Measurements from ENCODE around the gene SLC6A6.

Gene SLC6A6

DNA sequence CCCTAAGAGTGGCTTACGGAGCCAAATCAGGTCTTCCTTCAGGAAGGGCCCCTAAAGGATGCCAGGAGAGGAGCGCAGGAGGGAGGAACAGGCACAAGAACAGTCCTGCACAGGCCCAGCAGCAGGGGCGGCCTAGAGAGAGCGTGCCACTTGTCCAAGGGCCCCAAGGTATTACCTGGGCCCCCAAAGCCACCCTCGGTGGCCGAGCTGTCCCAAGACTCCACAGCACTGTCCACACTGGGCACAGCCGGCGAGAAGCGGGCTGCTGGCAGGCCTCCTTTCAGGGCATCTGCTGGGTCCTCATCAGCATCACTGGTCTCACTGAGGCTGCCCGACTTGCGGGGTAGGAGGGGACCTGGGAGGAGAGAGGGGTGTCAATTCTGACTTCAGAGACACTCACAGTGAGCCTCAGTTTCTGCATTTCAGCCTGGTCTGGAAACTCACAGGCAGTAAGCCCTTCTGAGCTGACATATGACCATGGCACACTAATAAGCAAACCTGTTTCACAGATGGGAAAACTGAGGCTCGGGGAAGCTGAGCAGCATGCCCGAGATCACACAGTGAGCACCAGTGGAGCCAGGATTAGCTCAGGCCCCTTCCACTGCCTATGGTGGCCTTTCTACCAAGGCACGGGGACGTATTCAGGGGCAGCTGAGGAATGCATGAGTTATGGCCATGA is 104.4 kb downstream of the SLC6A6 start:
- Histone ChIP-seq H3K27ac (ENCODE audit: low read depth, low read length) (no peak overlapping the region), H3K9me2 (replicated peaks; ENCODE audit: insufficient read depth, low read length) (no peaks in the 10 kb centered on the region), H3F3A (ENCODE audit: insufficient read depth) (no peaks in the 10 kb centered on the region), H3K4me3 (ENCODE audit: insufficient read depth, low read length, poor library complexity, severe bottlenecking) (no peak overlapping the region), H2AFZ (ENCODE audit: low read depth, low read length, severe bottlenecking) (no peak overlapping the region), H3K36me3 (ENCODE audit: low read length) (no peaks in the 10 kb centered on the region), H4K20me1 (ENCODE audit: low read depth, low read length) (no peaks in the 10 kb centered on the region), H3K9ac (ENCODE audit: low read length) (no peak overlapping the region), H3K79me2 (ENCODE audit: insufficient read depth, low read length) (no peaks in the 10 kb centered on the region), H3K4me2 (ENCODE audit: low read depth, low read length, poor library complexity, severe bottlenecking) (no peak overlapping the region), H3K9me3 (ENCODE audit: insufficient read depth, low read length) (no peaks in the 10 kb centered on the region), H3K27me3 (ENCODE audit: low read length) (no peaks in the 10 kb centered on the region)
- TF ChIP-seq, protein P1, sequence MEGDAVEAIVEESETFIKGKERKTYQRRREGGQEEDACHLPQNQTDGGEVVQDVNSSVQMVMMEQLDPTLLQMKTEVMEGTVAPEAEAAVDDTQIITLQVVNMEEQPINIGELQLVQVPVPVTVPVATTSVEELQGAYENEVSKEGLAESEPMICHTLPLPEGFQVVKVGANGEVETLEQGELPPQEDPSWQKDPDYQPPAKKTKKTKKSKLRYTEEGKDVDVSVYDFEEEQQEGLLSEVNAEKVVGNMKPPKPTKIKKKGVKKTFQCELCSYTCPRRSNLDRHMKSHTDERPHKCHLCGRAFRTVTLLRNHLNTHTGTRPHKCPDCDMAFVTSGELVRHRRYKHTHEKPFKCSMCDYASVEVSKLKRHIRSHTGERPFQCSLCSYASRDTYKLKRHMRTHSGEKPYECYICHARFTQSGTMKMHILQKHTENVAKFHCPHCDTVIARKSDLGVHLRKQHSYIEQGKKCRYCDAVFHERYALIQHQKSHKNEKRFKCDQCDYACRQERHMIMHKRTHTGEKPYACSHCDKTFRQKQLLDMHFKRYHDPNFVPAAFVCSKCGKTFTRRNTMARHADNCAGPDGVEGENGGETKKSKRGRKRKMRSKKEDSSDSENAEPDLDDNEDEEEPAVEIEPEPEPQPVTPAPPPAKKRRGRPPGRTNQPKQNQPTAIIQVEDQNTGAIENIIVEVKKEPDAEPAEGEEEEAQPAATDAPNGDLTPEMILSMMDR (IDR thresholded peaks at IDR 0.05; ENCODE audit: insufficient read depth, low read length, poor library complexity, severe bottlenecking): no peak
- no peak for TF ChIP-seq EZH2phosphoT487 (conservative IDR thresholded peaks at IDR 0.05; ENCODE audit: low read length)

DNA sequence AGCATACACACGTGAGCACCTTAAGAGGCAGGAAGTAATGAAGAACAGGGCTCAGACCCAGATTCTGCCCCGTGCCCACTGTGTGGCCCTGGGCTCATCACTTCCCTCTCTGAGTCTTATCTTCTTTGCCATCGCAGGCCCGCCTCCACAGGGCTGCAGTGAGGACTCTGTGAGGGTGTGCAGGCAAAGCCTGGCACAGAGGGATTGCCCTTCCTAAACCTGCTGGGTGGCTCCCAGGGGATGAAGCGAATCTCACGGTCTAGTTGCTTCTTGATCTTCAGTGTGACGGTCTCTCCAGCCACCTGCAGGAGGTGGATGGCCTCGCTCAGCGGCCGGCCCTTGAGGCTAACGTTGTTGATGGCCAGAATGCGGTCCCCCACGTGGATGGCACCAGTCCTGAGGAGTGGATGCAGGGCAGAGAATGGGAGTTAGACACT is 104.9 kb downstream of the SLC6A6 start:
- Histone ChIP-seq H3K79me2 (ENCODE audit: insufficient read depth, low read length) (no peaks in the 10 kb centered on the region), H3K27me3 (ENCODE audit: low read length) (no peaks in the 10 kb centered on the region), H3K9me3 (ENCODE audit: insufficient read depth, low read length) (no peaks in the 10 kb centered on the region), H4K20me1 (ENCODE audit: low read depth, low read length) (no peaks in the 10 kb centered on the region), H3K9me2 (replicated peaks; ENCODE audit: insufficient read depth, low read length) (no peaks in the 10 kb centered on the region), H3K36me3 (ENCODE audit: low read length) (no peaks in the 10 kb centered on the region), H3F3A (ENCODE audit: insufficient read depth) (no peaks in the 10 kb centered on the region), H3K27ac (ENCODE audit: low read depth, low read length) (no peak overlapping the region), H3K9ac (ENCODE audit: low read length) (no peak overlapping the region), H3K4me3 (ENCODE audit: insufficient read depth, low read length, poor library complexity, severe bottlenecking) (no peak overlapping the region), H3K4me2 (ENCODE audit: low read depth, low read length, poor library complexity, severe bottlenecking) (no peak overlapping the region), H2AFZ (ENCODE audit: low read depth, low read length, severe bottlenecking) (no peak overlapping the region)
- no peak for TF ChIP-seq EZH2phosphoT487 (conservative IDR thresholded peaks at IDR 0.05; ENCODE audit: low read length)
- TF ChIP-seq, protein P1 (IDR thresholded peaks at IDR 0.05; ENCODE audit: insufficient read depth, low read length, poor library complexity, severe bottlenecking): no peak

DNA sequence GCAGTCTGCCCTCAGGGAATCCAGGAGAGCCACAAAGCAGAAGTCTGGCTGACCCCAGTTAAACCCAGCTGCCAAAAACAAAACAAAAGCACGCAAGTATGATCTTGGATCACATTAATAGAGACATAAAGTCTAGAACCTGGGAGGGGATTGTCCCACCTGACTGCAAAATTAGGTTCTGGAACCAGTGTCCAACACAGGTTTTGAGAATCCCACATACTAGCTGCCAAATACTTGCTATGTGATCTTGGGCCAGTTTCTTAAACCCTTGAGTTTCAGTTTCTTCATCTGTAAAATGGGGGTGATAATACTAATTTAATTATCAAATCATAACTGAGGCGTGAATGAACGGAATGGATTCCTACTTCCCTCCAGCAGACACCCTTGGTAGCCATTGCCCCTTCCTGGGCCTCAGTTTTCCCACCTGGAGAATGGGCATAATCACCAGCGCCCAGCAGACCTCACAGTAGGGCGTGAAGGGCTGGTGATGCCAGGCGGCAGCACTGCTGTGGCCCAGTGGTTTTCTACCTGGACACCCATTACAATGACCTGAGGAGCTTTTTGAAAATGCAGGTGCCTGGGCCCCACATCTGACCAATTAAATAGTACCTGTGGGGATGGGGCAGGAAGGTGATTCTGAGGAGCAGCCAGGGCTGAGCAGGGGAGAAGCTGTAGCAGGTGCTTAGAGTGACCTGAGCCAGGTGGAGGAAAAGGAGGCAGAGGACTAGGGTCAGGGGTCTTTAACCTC is 105.5 kb downstream of the SLC6A6 start:
- H3K27me3 ChIP-seq (ENCODE audit: low read length): no peaks in the 10 kb centered on the region
- H3K79me2 ChIP-seq (ENCODE audit: insufficient read depth, low read length): no peaks in the 10 kb centered on the region
- TF ChIP-seq EZH2phosphoT487 (conservative IDR thresholded peaks at IDR 0.05; ENCODE audit: low read length): no peak
- TF ChIP-seq, protein P1 (IDR thresholded peaks at IDR 0.05; ENCODE audit: insufficient read depth, low read length, poor library complexity, severe bottlenecking): no peak
- H3K4me2 ChIP-seq (ENCODE audit: low read depth, low read length, poor library complexity, severe bottlenecking): no peak overlapping the region
- H3K9me3 ChIP-seq (ENCODE audit: insufficient read depth, low read length): no peaks in the 10 kb centered on the region
- no peaks in the 10 kb centered on the region for H3F3A ChIP-seq (ENCODE audit: insufficient read depth)
- H4K20me1 ChIP-seq (ENCODE audit: low read depth, low read length): no peaks in the 10 kb centered on the region
- H3K27ac ChIP-seq (ENCODE audit: low read depth, low read length): no peak overlapping the region
- no peaks in the 10 kb centered on the region for H3K36me3 ChIP-seq (ENCODE audit: low read length)
- no peak overlapping the region for H3K4me3 ChIP-seq (ENCODE audit: insufficient read depth, low read length, poor library complexity, severe bottlenecking)
- H3K9me2 ChIP-seq (replicated peaks; ENCODE audit: insufficient read depth, low read length): no peaks in the 10 kb centered on the region
- no peak overlapping the region for H3K9ac ChIP-seq (ENCODE audit: low read length)
- no peak overlapping the region for H2AFZ ChIP-seq (ENCODE audit: low read depth, low read length, severe bottlenecking)

Data from SU-DHL-6 (cell line).